SK-N-SH (cell line): ENCODE measurements around the gene GVQW3. TPM values are rescaled to one million over a fixed set of nuclear protein-coding genes. Genes with fewer than 3 reads are reported as not detected.

Experiments
- CTCF ChIA-PET: fragments of 300-600, 350-600 bp; formaldehyde crosslinking; extraction: SDS; loops from one replicate; lab custom pipeline; 2021; lab: Yijun Ruan, JAX
- POLR2A ChIA-PET: fragments of 350-600 bp; sonication (Branson Sonifier 250); formaldehyde crosslinking; extraction: SDS; loops from one replicate; lab custom pipeline; 2020; ENCODE audit warnings: antibody characterized with exemption, inconsistent platforms; lab: Yijun Ruan, JAX
- DNase-seq: peaks from one replicate; pipeline ENCODE4 v3.0.0; 2012
- H2AFZ ChIP-seq: fragments of 200-600 bp; sonication (generic); 2 replicates; pipeline ENCODE4 v1.8.1; 2016; ENCODE audit warnings: antibody characterized with exemption, mild to moderate bottlenecking, low read depth
- H3F3A ChIP-seq: fragments of 200-600 bp; sonication (generic); replicated peaks from 2 replicates; pipeline ENCODE3; 2016; ENCODE audit warnings: antibody characterized with exemption, mild to moderate bottlenecking; ENCODE audit not compliant: insufficient read depth
- H3K27ac ChIP-seq, 2 experiments: fragments of 200-500 bp in 1 of 2; fragments of 200-600 bp in 1 of 2; sonication (Bioruptor generic) in 1 of 2; sonication (generic), shearing (Covaris generic) in 1 of 2; 2 replicates each; pipeline versions ENCODE4 v1.5.1 to v1.6.1; 2014 to 2016; ENCODE audit warnings: low read depth in 2 of 2, inconsistent platforms in 1 of 2, low read length in 1 of 2, mild to moderate bottlenecking in 1 of 2, mixed read lengths in 1 of 2
- H3K27me3 ChIP-seq: fragments of 200-600 bp; sonication (generic), shearing (Covaris generic); 2 replicates; pipeline ENCODE4 v1.6.1; 2016; ENCODE audit warnings: mixed run types; ENCODE audit not compliant: insufficient read depth
- H3K36me3 ChIP-seq, 2 experiments: fragments of 200-500 bp in 1 of 2; fragments of 200-600 bp in 1 of 2; sonication (Bioruptor generic) in 1 of 2; sonication (generic) in 1 of 2; replicated peaks in 1 of 2; 2 replicates each; pipeline versions ENCODE3 to v1.5.1; 2014 to 2016; ENCODE audit warnings: low read length in 1 of 2, mild to moderate bottlenecking in 1 of 2; ENCODE audit not compliant: insufficient read depth in 2 of 2, control insufficient read depth in 1 of 2
- H3K4me1 ChIP-seq, 2 experiments: fragments of 200-500 bp in 1 of 2; fragments of 200-600 bp in 1 of 2; sonication (Bioruptor generic) in 1 of 2; sonication (generic), shearing (Covaris generic) in 1 of 2; 2 replicates each; pipeline versions ENCODE4 v1.5.1 to v1.6.1; 2014 to 2016; ENCODE audit warnings: low read depth in 1 of 2, low read length in 1 of 2, mixed run types in 1 of 2; ENCODE audit not compliant: insufficient read depth in 2 of 2, control insufficient read depth in 1 of 2
- H3K4me2 ChIP-seq: fragments of 200-600 bp; sonication (generic), shearing (Covaris generic); 2 replicates; pipeline ENCODE4 v1.6.1; 2017; ENCODE audit warnings: mixed run types
- H3K4me3 ChIP-seq, 2 experiments: fragments of 200-500 bp in 1 of 2; fragments of 200-600 bp in 1 of 2; sonication (Bioruptor generic) in 1 of 2; sonication (generic), shearing (Covaris generic) in 1 of 2; 2 replicates each; pipeline versions ENCODE4 v1.5.1 to v1.8.1; 2014 to 2016; ENCODE audit warnings: low read depth in 2 of 2, inconsistent platforms in 1 of 2, low read length in 1 of 2, mild to moderate bottlenecking in 1 of 2, mixed read lengths in 1 of 2, moderate library complexity in 1 of 2
- H3K79me2 ChIP-seq: fragments of 200-600 bp; sonication (generic); 2 replicates; pipeline ENCODE4 v1.8.1; 2017; ENCODE audit warnings: mild to moderate bottlenecking; ENCODE audit not compliant: insufficient read depth
- H3K9ac ChIP-seq: fragments of 200-600 bp; sonication (generic); 2 replicates; pipeline ENCODE4 v1.6.1; 2017; ENCODE audit warnings: mixed run types
- H3K9me2 ChIP-seq: fragments of 200-600 bp; sonication (generic); 2 replicates; pipeline ENCODE4 v1.6.1; 2017; ENCODE audit warnings: mixed run types
- H3K9me3 ChIP-seq: fragments of 200-600 bp; sonication (generic); 2 replicates; pipeline ENCODE4 v1.6.1; 2017; ENCODE audit warnings: mixed run types, mild to moderate bottlenecking, moderate library complexity
- H4K20me1 ChIP-seq: fragments of 200-600 bp; sonication (generic); 2 replicates; pipeline ENCODE4 v1.6.1; 2017; ENCODE audit warnings: mild to moderate bottlenecking, mixed run types; ENCODE audit not compliant: insufficient read depth
- EP300 ChIP-seq, 2 experiments: IDR thresholded peaks; 2 replicates each; pipeline versions ENCODE4 v1.4.0 to v1.6.1; 2012; ENCODE audit warnings: borderline replicate concordance in 1 of 2, low read depth in 1 of 2, low read length in 1 of 2
- FOXM1 ChIP-seq: IDR thresholded peaks from 2 replicates; pipeline ENCODE4 v1.4.0; 2012; ENCODE audit warnings: low read depth, mild to moderate bottlenecking
- NRF1 ChIP-seq: IDR thresholded peaks from 2 replicates; pipeline ENCODE4 v1.6.1; 2012; ENCODE audit warnings: low read depth, mild to moderate bottlenecking, low read length
- RFX5 ChIP-seq: IDR thresholded peaks from 2 replicates; pipeline ENCODE4 v1.6.1; 2012; ENCODE audit warnings: mild to moderate bottlenecking, improper control_type of control experiment, low read length
- RXRA ChIP-seq: IDR thresholded peaks from 2 replicates; pipeline ENCODE4 v1.4.0; 2012; ENCODE audit warnings: low read depth, mild to moderate bottlenecking, borderline replicate concordance
- SIN3A ChIP-seq: IDR thresholded peaks from 2 replicates; pipeline ENCODE4 v1.6.1; 2012; ENCODE audit warnings: low read depth, mild to moderate bottlenecking, low read length, moderate library complexity, borderline replicate concordance
- SMC3 ChIP-seq: IDR thresholded peaks from 2 replicates; pipeline ENCODE4 v1.6.1; 2012; ENCODE audit warnings: low read depth, low read length, improper control_type of control experiment
- polyA plus RNA-seq, 3 experiments: library from polyadenylated mRNA; depleted of rRNA; stranded (reverse); fragments of >200 nt; gene quantifications; 2 replicates each; pipeline ENCODE4 v1.2.3, GENCODE V29; 2012
- TF ChIP-seq, protein P1 (sequence below): IDR thresholded peaks from 2 replicates; pipeline ENCODE4; 2012
- TF ChIP-seq, protein P2 (sequence below): fragments of 150-350 bp; IDR thresholded peaks from 2 replicates; pipeline ENCODE4 v1.6.1; 2016; ENCODE audit warnings: mild to moderate bottlenecking, low read depth, low read length
- TF ChIP-seq, protein P3 (sequence below): IDR thresholded peaks from 2 replicates; pipeline ENCODE4 v1.6.1; 2012; ENCODE audit warnings: mild to moderate bottlenecking, low read depth, low read length, moderate library complexity
- TF ChIP-seq, protein P4 (sequence below): IDR thresholded peaks from 2 replicates; pipeline ENCODE4 v1.4.0; 2012; ENCODE audit warnings: low read depth, borderline replicate concordance

Gene GVQW3
- polyA plus RNA-seq, 1 of the 3 experiments (the other 2 are of a cell fraction), result 2.3 TPM

- Histone ChIP-seq H3K36me3 (no peaks in the 10 kb centered on the region), H3K9me2 (no peaks in the 10 kb centered on the region), H2AFZ (no peak overlapping the region), H3K9ac (no peak overlapping the region), H3K4me2 (no peak overlapping the region), H3K9me3 (no peaks in the 10 kb centered on the region), H3K27me3 (no peaks in the 10 kb centered on the region), H3K4me1 (peaks cover 0 to 6% of the 10 kb centered on the region in 2 experiments; a peak in 1 of 4 replicates), H4K20me1 (no peaks in the 10 kb centered on the region), H3F3A (no peaks in the 10 kb centered on the region), H3K4me3 (no peak overlapping the region), H3K79me2 (no peaks in the 10 kb centered on the region), H3K27ac (no peak overlapping the region)
- POLR2A ChIA-PET, result no interaction called here
- TF ChIP-seq EP300 (IDR thresholded peaks at IDR 0.05; ENCODE audit: borderline replicate concordance in 1 of 2, low read depth in 1 of 2, low read length in 1 of 2), result no peak
- no peak for TF ChIP-seq SMC3
- TF ChIP-seq SIN3A, result no peak
- TF ChIP-seq RXRA, result no peak
- TF ChIP-seq NRF1, result no peak
- TF ChIP-seq, protein P1, sequence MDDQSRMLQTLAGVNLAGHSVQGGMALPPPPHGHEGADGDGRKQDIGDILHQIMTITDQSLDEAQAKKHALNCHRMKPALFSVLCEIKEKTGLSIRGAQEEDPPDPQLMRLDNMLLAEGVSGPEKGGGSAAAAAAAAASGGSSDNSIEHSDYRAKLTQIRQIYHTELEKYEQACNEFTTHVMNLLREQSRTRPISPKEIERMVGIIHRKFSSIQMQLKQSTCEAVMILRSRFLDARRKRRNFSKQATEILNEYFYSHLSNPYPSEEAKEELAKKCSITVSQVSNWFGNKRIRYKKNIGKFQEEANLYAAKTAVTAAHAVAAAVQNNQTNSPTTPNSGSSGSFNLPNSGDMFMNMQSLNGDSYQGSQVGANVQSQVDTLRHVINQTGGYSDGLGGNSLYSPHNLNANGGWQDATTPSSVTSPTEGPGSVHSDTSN, result no peak
- TF ChIP-seq RFX5, result no peak
- TF ChIP-seq, protein P2, sequence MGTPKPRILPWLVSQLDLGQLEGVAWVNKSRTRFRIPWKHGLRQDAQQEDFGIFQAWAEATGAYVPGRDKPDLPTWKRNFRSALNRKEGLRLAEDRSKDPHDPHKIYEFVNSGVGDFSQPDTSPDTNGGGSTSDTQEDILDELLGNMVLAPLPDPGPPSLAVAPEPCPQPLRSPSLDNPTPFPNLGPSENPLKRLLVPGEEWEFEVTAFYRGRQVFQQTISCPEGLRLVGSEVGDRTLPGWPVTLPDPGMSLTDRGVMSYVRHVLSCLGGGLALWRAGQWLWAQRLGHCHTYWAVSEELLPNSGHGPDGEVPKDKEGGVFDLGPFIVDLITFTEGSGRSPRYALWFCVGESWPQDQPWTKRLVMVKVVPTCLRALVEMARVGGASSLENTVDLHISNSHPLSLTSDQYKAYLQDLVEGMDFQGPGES, result no peak
- TF ChIP-seq, protein P3, sequence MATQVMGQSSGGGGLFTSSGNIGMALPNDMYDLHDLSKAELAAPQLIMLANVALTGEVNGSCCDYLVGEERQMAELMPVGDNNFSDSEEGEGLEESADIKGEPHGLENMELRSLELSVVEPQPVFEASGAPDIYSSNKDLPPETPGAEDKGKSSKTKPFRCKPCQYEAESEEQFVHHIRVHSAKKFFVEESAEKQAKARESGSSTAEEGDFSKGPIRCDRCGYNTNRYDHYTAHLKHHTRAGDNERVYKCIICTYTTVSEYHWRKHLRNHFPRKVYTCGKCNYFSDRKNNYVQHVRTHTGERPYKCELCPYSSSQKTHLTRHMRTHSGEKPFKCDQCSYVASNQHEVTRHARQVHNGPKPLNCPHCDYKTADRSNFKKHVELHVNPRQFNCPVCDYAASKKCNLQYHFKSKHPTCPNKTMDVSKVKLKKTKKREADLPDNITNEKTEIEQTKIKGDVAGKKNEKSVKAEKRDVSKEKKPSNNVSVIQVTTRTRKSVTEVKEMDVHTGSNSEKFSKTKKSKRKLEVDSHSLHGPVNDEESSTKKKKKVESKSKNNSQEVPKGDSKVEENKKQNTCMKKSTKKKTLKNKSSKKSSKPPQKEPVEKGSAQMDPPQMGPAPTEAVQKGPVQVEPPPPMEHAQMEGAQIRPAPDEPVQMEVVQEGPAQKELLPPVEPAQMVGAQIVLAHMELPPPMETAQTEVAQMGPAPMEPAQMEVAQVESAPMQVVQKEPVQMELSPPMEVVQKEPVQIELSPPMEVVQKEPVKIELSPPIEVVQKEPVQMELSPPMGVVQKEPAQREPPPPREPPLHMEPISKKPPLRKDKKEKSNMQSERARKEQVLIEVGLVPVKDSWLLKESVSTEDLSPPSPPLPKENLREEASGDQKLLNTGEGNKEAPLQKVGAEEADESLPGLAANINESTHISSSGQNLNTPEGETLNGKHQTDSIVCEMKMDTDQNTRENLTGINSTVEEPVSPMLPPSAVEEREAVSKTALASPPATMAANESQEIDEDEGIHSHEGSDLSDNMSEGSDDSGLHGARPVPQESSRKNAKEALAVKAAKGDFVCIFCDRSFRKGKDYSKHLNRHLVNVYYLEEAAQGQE, result no peak
- TF ChIP-seq FOXM1, result no peak
- TF ChIP-seq, protein P4, sequence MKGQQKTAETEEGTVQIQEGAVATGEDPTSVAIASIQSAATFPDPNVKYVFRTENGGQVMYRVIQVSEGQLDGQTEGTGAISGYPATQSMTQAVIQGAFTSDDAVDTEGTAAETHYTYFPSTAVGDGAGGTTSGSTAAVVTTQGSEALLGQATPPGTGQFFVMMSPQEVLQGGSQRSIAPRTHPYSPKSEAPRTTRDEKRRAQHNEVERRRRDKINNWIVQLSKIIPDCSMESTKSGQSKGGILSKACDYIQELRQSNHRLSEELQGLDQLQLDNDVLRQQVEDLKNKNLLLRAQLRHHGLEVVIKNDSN, result no peak
- CTCF ChIA-PET, result interaction anchor here (1.5 kb wide), 1 partner anchor 9 kb away, joined by 3 read pairs; no protein-coding TSS in a partner anchor
- DNase-seq, result no peak
These were observed 13.3 kb downstream of the GVQW3 start for GRCh38 chr11:76394411-76394810.
